IMR-90 (cell line): ENCODE results near the gene GNAI3.

Experiments
- BHLHE40 ChIP-seq: fragments of 150-350 bp; IDR thresholded peaks from 2 replicates; pipeline ENCODE4 v1.6.1; 2016; ENCODE audit warnings: mild to moderate bottlenecking, low read depth, low read length
- MAFK ChIP-seq: IDR thresholded peaks from 2 replicates; pipeline ENCODE4 v1.6.1; 2012; ENCODE audit warnings: low read depth, low read length, improper control_type of control experiment
- MXI1 ChIP-seq: IDR thresholded peaks from 2 replicates; pipeline ENCODE4 v1.6.1; 2012; ENCODE audit warnings: low read depth, mild to moderate bottlenecking, low read length, moderate library complexity, borderline replicate concordance
- POLR2A ChIP-seq: IDR thresholded peaks from 2 replicates; pipeline ENCODE4 v1.6.1; 2012; ENCODE audit warnings: mild to moderate bottlenecking, low read depth, low read length
- RAD21 ChIP-seq: IDR thresholded peaks from 2 replicates; pipeline ENCODE4 v1.6.1; 2012; ENCODE audit warnings: low read length, improper control_type of control experiment
- RFX5 ChIP-seq: IDR thresholded peaks from 2 replicates; pipeline ENCODE4 v1.8.0; 2012; ENCODE audit warnings: low read depth, mild to moderate bottlenecking, low read length, moderate library complexity
- SMC3 ChIP-seq: fragments of 150-350 bp; IDR thresholded peaks from 2 replicates; pipeline ENCODE4 v1.6.1; 2016; ENCODE audit warnings: low read depth, mild to moderate bottlenecking, antibody characterized with exemption, low read length, moderate library complexity
- TF ChIP-seq, protein P1 (sequence below): conservative IDR thresholded peaks from 2 replicates; pipeline ENCODE4 v1.5.1; 2012; ENCODE audit warnings: mild to moderate bottlenecking, low read depth, low read length, improper control_type of control experiment
- TF ChIP-seq, protein P2 (sequence below): fragments of 150-350 bp; IDR thresholded peaks from 2 replicates; pipeline ENCODE4 v1.6.1; 2017; ENCODE audit warnings: mild to moderate bottlenecking, antibody characterized with exemption, low read length, low read depth
- TF ChIP-seq, protein P3 (sequence below): fragments of 150-350 bp; IDR thresholded peaks from 2 replicates; pipeline ENCODE4 v1.6.1; 2016; ENCODE audit warnings: low read depth, mild to moderate bottlenecking, low read length, moderate library complexity, borderline replicate concordance

DNA sequence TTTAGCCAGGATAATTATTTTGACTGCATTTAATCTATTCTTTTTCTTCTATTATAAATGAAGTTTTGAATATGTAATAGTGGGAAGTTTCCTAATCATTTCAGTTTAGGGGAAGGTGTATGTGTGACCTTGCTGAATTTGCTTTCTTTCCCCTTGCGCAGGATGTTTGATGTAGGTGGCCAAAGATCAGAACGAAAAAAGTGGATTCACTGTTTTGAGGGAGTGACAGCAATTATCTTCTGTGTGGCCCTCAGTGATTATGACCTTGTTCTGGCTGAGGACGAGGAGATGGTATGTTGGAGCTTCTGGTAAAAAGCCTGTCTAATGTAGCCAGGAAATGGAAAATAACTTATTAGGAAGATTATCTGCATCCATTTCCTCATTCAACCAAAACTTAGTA, 37.6 kb downstream of the GNAI3 start:
- TF ChIP-seq, protein P1, sequence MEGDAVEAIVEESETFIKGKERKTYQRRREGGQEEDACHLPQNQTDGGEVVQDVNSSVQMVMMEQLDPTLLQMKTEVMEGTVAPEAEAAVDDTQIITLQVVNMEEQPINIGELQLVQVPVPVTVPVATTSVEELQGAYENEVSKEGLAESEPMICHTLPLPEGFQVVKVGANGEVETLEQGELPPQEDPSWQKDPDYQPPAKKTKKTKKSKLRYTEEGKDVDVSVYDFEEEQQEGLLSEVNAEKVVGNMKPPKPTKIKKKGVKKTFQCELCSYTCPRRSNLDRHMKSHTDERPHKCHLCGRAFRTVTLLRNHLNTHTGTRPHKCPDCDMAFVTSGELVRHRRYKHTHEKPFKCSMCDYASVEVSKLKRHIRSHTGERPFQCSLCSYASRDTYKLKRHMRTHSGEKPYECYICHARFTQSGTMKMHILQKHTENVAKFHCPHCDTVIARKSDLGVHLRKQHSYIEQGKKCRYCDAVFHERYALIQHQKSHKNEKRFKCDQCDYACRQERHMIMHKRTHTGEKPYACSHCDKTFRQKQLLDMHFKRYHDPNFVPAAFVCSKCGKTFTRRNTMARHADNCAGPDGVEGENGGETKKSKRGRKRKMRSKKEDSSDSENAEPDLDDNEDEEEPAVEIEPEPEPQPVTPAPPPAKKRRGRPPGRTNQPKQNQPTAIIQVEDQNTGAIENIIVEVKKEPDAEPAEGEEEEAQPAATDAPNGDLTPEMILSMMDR = no peak
- TF ChIP-seq POLR2A = no peak
- TF ChIP-seq MXI1 = no peak
- no peak for TF ChIP-seq RAD21
- TF ChIP-seq, protein P2, sequence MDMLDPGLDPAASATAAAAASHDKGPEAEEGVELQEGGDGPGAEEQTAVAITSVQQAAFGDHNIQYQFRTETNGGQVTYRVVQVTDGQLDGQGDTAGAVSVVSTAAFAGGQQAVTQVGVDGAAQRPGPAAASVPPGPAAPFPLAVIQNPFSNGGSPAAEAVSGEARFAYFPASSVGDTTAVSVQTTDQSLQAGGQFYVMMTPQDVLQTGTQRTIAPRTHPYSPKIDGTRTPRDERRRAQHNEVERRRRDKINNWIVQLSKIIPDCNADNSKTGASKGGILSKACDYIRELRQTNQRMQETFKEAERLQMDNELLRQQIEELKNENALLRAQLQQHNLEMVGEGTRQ = no peak
- TF ChIP-seq SMC3 = no peak
- TF ChIP-seq BHLHE40 = no peak
- TF ChIP-seq, protein P3, sequence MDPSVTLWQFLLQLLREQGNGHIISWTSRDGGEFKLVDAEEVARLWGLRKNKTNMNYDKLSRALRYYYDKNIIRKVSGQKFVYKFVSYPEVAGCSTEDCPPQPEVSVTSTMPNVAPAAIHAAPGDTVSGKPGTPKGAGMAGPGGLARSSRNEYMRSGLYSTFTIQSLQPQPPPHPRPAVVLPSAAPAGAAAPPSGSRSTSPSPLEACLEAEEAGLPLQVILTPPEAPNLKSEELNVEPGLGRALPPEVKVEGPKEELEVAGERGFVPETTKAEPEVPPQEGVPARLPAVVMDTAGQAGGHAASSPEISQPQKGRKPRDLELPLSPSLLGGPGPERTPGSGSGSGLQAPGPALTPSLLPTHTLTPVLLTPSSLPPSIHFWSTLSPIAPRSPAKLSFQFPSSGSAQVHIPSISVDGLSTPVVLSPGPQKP = no peak
- no peak for TF ChIP-seq RFX5
- no peak for TF ChIP-seq MAFK
